BE2C (cell line): ENCODE data around the gene TDRD1.

ENCODE experiments used
- DNase-seq: peaks from one replicate; pipeline ENCODE4 v3.0.0-alpha.2; 2020
- H3K27me3 ChIP-seq: fragments of 250-450 bp; sonication (Bioruptor Pico); 2 replicates; pipeline ENCODE4 v1.5.1; 2020; ENCODE audit warnings: mild to moderate bottlenecking
- H3K36me3 ChIP-seq: fragments of 250-450 bp; sonication (Bioruptor Pico); 2 replicates; pipeline ENCODE4 v1.5.1; 2020; ENCODE audit warnings: mild to moderate bottlenecking
- H3K4me1 ChIP-seq: fragments of 250-450 bp; sonication (Bioruptor Pico); 2 replicates; pipeline ENCODE4 v1.5.1; 2020
- H3K4me3 ChIP-seq: 2 replicates; pipeline ENCODE4 v1.5.1; 2011; ENCODE audit warnings: low read depth, low read length
- H3K9me3 ChIP-seq: fragments of 250-450 bp; sonication (Bioruptor Pico); 2 replicates; pipeline ENCODE4 v1.5.1; 2020
- TF ChIP-seq, protein P1 (sequence below): IDR thresholded peaks from 2 replicates; pipeline ENCODE4 v1.5.1; 2012; ENCODE audit warnings: mild to moderate bottlenecking, low read depth, low read length

TDRD1 gene

DNA sequence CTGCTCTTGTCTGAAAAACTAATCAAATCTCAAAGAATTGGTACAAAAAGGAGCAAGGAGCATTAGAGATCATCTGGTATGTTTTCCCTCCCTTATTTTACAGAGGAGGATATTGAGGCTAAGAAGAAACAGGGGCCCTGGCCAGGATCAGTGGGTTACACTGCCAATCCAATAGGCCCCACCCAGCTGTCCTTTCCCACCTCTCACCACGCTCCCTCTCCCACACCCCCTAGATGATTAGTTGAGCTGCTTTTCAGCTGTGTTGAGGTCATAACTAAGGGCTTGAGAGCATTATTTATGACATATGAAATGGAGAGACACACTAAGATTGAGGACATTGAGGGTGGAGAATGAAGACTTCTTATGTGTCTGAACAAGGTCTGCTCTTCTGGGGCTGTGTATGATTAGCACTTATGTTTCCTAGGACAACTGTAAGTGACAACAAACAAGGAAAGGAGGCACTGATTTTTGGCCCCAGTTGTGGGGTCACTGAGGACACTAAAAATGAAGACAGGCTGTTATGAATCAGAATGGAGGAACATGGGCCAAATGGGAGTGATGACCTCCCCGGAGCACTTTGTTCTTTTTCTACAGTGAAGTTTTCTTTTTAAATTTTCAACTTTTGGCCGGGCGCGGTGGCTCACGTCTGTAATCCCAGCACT, 86.4 kb downstream of the TDRD1 start:
- Histone ChIP-seq H3K4me3 (no peak overlapping the region), H3K27me3 (no peaks in the 10 kb centered on the region), H3K4me1 (no peaks in the 10 kb centered on the region), H3K9me3 (no peaks in the 10 kb centered on the region), H3K36me3 (no peaks in the 10 kb centered on the region)
- no peak for DNase-seq
- TF ChIP-seq, protein P1, sequence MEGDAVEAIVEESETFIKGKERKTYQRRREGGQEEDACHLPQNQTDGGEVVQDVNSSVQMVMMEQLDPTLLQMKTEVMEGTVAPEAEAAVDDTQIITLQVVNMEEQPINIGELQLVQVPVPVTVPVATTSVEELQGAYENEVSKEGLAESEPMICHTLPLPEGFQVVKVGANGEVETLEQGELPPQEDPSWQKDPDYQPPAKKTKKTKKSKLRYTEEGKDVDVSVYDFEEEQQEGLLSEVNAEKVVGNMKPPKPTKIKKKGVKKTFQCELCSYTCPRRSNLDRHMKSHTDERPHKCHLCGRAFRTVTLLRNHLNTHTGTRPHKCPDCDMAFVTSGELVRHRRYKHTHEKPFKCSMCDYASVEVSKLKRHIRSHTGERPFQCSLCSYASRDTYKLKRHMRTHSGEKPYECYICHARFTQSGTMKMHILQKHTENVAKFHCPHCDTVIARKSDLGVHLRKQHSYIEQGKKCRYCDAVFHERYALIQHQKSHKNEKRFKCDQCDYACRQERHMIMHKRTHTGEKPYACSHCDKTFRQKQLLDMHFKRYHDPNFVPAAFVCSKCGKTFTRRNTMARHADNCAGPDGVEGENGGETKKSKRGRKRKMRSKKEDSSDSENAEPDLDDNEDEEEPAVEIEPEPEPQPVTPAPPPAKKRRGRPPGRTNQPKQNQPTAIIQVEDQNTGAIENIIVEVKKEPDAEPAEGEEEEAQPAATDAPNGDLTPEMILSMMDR, result no peak

DNA sequence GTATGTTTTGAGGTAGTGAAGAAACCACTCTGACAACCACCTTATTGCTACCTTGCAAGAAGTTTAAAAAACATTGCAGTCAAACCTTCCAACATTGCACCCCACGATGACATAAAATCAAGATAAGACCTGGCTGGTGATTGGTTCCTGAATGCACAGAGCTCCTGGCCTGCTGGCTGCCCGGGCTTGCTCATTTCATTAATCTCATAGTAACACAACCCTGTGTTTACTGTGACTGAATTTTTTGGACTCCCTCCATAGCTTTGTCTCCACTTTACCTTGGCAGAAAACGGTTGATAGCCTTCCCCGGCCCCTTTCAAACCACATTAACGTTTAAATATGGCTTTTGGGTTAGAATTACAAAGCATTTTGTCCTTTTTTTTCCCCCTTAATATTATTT, 87.4 kb downstream of the TDRD1 start:
- Histone ChIP-seq H3K9me3 (no peaks in the 10 kb centered on the region), H3K4me1 (no peaks in the 10 kb centered on the region), H3K4me3 (no peak overlapping the region), H3K36me3 (no peaks in the 10 kb centered on the region), H3K27me3 (no peaks in the 10 kb centered on the region)
- no peak for DNase-seq
- TF ChIP-seq, protein P1, result no peak

DNA sequence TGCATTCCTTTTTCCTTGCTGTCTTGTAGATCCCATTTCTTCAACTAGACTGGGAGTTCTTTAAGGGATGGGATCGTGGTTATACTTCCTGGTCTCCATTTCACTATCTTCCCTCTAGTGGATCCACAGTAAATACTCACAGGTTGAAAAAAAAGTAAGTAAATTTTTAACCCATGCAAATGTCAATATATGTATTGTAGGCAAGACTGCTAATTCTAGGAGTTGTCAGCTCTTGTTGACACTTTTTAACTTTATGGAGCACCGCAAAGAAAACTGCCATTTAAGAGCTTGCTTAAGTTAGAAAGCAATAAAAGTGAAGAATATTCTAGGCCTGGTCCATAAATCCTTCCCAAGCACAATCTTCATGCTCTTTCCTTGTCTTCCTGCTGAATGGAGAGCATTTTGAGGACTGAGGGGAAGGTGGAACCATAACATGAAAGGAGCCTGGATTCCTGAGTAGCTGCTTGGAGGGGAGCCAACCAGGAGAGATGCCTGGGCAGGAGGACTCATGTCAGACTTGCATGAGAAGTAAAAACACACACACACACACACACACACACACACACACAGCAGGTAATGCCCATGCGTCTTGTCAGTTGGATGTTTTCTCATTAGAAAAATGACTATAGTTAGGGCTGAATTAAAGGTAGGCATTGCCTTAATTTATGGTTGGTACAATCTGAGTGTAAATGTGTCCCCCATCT, 92.1 kb downstream of the TDRD1 start:
- no peak overlapping the region for H3K4me3 ChIP-seq
- DNase-seq, result no peak

DNA sequence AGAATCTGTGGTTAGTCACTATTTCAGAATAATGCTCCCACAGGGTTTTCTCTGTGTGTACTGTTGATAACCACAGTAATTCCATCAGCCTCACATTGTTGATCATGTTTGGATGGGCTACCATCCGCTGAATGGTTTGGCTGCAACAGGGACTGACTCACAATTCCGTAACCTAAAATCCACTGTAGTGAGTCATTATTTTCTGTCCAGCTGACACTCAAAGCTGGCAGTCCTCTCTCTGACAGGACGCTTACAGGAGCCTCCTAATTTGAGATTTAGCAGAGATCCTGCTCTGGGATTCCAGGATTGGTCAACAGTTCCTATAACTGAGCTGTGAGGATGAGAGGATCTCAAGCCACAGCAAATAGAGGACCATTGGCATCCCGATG, 92.6 kb downstream of the TDRD1 start:
- Histone ChIP-seq H3K27me3 (no peaks in the 10 kb centered on the region), H3K36me3 (no peaks in the 10 kb centered on the region), H3K4me3 (no peak overlapping the region), H3K4me1 (no peaks in the 10 kb centered on the region), H3K9me3 (no peaks in the 10 kb centered on the region; the same call in 1 of the 2 replicates)
- DNase-seq, result no peak
- TF ChIP-seq, protein P1, result no peak

More for the DNA sequence above, 92.1 kb downstream of the TDRD1 start:
- Histone ChIP-seq H3K27me3 (no peaks in the 10 kb centered on the region), H3K9me3 (no peaks in the 10 kb centered on the region; the same call in 1 of the 2 replicates), H3K36me3 (no peaks in the 10 kb centered on the region), H3K4me1 (no peaks in the 10 kb centered on the region)
- TF ChIP-seq, protein P1, result no peak

DNA sequence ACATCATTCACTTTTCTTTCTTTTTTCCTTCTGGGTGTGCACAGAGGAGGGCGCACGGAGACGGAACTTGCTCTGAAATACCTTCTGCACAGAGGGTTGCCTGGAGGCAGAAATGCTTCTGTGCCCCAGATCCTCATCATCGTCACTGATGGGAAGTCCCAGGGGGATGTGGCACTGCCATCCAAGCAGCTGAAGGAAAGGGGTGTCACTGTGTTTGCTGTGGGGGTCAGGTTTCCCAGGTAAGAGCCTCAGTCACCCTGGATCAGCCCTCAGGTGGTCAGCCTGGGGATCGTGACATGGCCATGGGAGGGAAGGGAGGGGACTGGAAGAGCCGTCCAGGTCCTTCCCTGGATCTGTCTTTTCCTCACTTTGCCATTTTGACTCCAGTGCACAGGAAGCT, 93.5 kb downstream of the TDRD1 start:
- no peaks in the 10 kb centered on the region for H3K4me1 ChIP-seq

DNA sequence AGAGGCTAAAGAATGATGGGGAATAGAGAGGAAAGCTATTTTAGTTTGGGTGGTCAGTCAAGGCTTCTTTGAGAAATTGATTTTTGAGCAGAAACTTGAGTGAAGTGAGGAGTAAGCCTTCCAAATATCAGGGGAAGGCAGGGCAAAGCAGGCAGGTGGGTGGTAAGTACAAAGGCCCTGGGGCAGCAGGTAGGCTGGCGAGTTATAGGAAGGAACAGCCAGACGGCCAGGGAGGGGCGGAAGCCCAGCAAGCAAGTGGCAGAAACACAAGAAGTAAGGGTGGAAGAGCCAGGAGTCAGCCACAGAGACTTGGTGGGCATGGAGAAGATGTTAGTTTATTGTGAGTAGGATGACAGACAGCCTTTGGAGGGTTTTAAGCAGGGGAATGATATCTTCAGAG, 94.8 kb downstream of the TDRD1 start:
- no peaks in the 10 kb centered on the region; the same call in 1 of the 2 replicates for H3K9me3 ChIP-seq
- TF ChIP-seq, protein P1, result no peak
- H3K36me3 ChIP-seq, result no peaks in the 10 kb centered on the region
- DNase-seq, result no peak
- no peaks in the 10 kb centered on the region for H3K27me3 ChIP-seq
- no peak overlapping the region for H3K4me3 ChIP-seq
- H3K4me1 ChIP-seq, result no peaks in the 10 kb centered on the region

More for the DNA sequence above, 93.5 kb downstream of the TDRD1 start:
- H3K9me3 ChIP-seq, result no peaks in the 10 kb centered on the region; the same call in 1 of the 2 replicates
- TF ChIP-seq, protein P1, result no peak
- no peaks in the 10 kb centered on the region for H3K36me3 ChIP-seq
- no peaks in the 10 kb centered on the region for H3K27me3 ChIP-seq
- no peak overlapping the region for H3K4me3 ChIP-seq
- DNase-seq, result no peak
